Measurements from ENCODE around the gene NOS2.

GRCh38 chr17:27816946-27817345 lies 16.6 kb upstream of the NOS2 start:
- TF ChIP-seq CTCF (IDR thresholded peaks at IDR 0.05; ENCODE audit: poor library complexity): no peak
- TF ChIP-seq EZH2phosphoT487 (IDR thresholded peaks at IDR 0.05; ENCODE audit: low read depth, severe bottlenecking, unreplicated experiment): no peak

All from hepatocyte (in vitro differentiated cells).